ENCODE results near the gene PKNOX1.
"Not testable (repeated sequence)": the region's sequence is repeated elsewhere in the genome, so short reads cannot be mapped to it uniquely, and the experiment has no call there.

GRCh38 chr21:42932378-42933136, 41.8 kb upstream of the PKNOX1 start:
- TF ChIP-seq CTCF (IDR thresholded peaks at IDR 0.05; ENCODE audit: low read depth, low read length); POLR2A (IDR thresholded peaks at IDR 0.05; ENCODE audit: extremely low read depth, insufficient read length); MYC (IDR thresholded peaks at IDR 0.05; ENCODE audit: low read depth, low read length); MAX (IDR thresholded peaks at IDR 0.05; ENCODE audit: low read depth, low read length): not testable (repeated sequence)

Measured in NB4 (cell line).